ENCODE data around the gene APPL1. TPM values are rescaled to one million over a fixed set of nuclear protein-coding genes. Genes with fewer than 3 reads are reported as not detected.

The APPL1 gene, protein sequence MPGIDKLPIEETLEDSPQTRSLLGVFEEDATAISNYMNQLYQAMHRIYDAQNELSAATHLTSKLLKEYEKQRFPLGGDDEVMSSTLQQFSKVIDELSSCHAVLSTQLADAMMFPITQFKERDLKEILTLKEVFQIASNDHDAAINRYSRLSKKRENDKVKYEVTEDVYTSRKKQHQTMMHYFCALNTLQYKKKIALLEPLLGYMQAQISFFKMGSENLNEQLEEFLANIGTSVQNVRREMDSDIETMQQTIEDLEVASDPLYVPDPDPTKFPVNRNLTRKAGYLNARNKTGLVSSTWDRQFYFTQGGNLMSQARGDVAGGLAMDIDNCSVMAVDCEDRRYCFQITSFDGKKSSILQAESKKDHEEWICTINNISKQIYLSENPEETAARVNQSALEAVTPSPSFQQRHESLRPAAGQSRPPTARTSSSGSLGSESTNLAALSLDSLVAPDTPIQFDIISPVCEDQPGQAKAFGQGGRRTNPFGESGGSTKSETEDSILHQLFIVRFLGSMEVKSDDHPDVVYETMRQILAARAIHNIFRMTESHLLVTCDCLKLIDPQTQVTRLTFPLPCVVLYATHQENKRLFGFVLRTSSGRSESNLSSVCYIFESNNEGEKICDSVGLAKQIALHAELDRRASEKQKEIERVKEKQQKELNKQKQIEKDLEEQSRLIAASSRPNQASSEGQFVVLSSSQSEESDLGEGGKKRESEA
- 8.2 and 14.3 TPM in 2 replicates for total RNA-seq (2011; cell fraction: chromatin; rRNA removed; ENCODE audit: low replicate concordance)
- total RNA-seq (2011; cell fraction: nucleolus; rRNA removed), result 3.8 and 3.9 TPM in 2 replicates
- total RNA-seq (2011; cell fraction: nucleoplasm; rRNA removed), result 5.7 and 9.1 TPM in 2 replicates
- 6.8 and 7.1 TPM in 2 replicates for total RNA-seq (2014; rRNA removed)
- total RNA-seq (2014; rRNA removed; fragmentation: Illumina TruSeq; extraction: Trizol), result 9.0 and 9.9 TPM in 2 replicates
- total RNA-seq (2015; rRNA removed; fragmentation: Illumina TruSeq; extraction: Trizol), result 10.5 and 12.3 TPM in 2 replicates
- 6.9 and 8.0 TPM in 2 replicates for total RNA-seq (2021)
- 4.6 and 8.9 TPM in 2 replicates for polyA plus RNA-seq (2011; rRNA removed)
- 1.5 and 3.5 TPM in 2 replicates for polyA plus RNA-seq (2011; cell fraction: cytosol; rRNA removed)
- 3.4 and 6.7 TPM in 2 replicates for polyA plus RNA-seq (2011; cell fraction: nucleus; rRNA removed)
- polyA plus RNA-seq (2012), result 6.2 and 7.8 TPM in 2 replicates
- polyA plus RNA-seq (2014; fragmentation: Illumina TruSeq; extraction: Trizol), result 6.9 and 7.5 TPM in 2 replicates
- polyA plus RNA-seq (2014; fragmentation: Nextera tagmentation; extraction: Ambion mirVana), result 1 to 10 TPM; 2.8 to 3.5 TPM
- polyA plus RNA-seq (2014; rRNA removed), result 3.6 and 4.1 TPM in 2 replicates
- polyA minus RNA-seq (2011; rRNA and poly(A)+ RNA removed), result 8.7 and 11.9 TPM in 2 replicates
- 5.1 and 7.0 TPM in 2 replicates for polyA minus RNA-seq (2011; cell fraction: cytosol; rRNA and poly(A)+ RNA removed)
- polyA minus RNA-seq (2011; cell fraction: nucleus; rRNA and poly(A)+ RNA removed), result 4.1 and 6.9 TPM in 2 replicates
- percentile 60 among the genes with signal in this experiment for Bru-seq, nascent RNA
- percentile 67 among the genes with signal in this experiment for BruChase-seq, experiment 1, labeled RNA remaining after a 2-hour chase
- percentile 69 among the genes with signal in this experiment for BruChase-seq, experiment 2, labeled RNA remaining after a 6-hour chase
- long read RNA-seq, experiment 1, full-length matches to known transcripts, result 22 of 72 reads
- long read RNA-seq, experiment 1, partial matches to known transcripts, result 39 of 72 reads
- long read RNA-seq, experiment 1, other reads (novel, unspliced or antisense), result 11 of 72 reads
- long read RNA-seq, experiment 2, result 0 reads
- long read RNA-seq, experiment 3, partial matches to known transcripts, result 1 of 6 reads
- long read RNA-seq, experiment 3, other reads (novel, unspliced or antisense), result 0 of 6 reads

DNA sequence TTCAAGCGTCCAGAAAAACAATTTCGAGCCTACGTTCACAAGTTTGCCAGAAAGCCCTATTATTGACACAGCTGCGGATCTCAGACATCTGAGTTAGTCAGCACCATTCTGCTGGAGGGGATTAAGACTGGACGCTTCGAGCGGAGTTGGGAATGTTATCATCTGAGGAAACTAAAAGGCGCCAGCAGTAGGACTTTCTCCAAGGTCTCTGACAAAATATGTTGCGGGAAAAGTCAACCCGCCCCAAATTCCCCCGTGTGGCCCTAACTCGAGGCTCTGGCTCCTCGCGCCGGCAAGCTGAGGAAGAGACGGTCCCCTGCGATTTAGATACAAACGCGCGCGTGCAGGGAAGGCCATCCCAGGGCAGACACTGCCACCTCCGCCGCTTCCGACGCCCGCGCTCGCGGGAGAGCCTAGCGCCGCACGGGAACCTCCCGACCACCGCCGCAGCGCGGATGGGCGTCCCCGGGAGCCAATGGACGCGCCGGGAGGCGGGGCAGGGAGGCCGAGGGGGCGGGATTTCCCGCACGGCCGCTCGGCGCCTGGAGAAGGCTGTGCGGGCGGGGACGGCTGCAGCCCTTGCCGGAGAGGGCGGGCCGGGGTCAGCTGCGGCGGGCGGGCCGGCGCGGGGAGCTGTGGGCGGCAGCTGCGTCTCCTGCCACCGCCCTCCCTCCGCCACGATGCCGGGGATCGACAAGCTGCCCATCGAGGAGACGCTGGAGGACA is at the start of gene APPL1:
TSS of gene APPL1 (plus strand) at position 526 of the 726 bp plus-strand sequence. CDS start at position 681, 155 bp downstream.
- in situ Hi-C loops (cut with MboI), result no loop called here
- TF ChIP-seq NFYB (IDR thresholded peaks at IDR 0.05; ENCODE audit: extremely low read depth, insufficient read length) (peak; percentile 62), SMARCE1 (IDR thresholded peaks at IDR 0.05) (0 out of 2 replicates have a peak, but pooled peaks have one; percentile 24), FOXA3 (CRISPR knock-in tag; conservative IDR thresholded peaks at IDR 0.05 in 1 of 2, IDR thresholded peaks at IDR 0.05 in 1 of 2) (peak; percentile 50 to 84; a peak in 2 of 4 replicates), ZNF79 (CRISPR knock-in tag; IDR thresholded peaks at IDR 0.05; ENCODE audit: low read depth) (no peak), COPS2 (conservative IDR thresholded peaks at IDR 0.05) (no peak), NFXL1 (CRISPR knock-in tag; IDR thresholded peaks at IDR 0.05) (no peak), HMG20B (CRISPR knock-in tag; IDR thresholded peaks at IDR 0.05) (no peak), NFIC (IDR thresholded peaks at IDR 0.05) (no peak), STAT5A (IDR thresholded peaks at IDR 0.05; ENCODE audit: borderline replicate concordance, low read length) (no peak)
- TF ChIP-seq, protein P1, sequence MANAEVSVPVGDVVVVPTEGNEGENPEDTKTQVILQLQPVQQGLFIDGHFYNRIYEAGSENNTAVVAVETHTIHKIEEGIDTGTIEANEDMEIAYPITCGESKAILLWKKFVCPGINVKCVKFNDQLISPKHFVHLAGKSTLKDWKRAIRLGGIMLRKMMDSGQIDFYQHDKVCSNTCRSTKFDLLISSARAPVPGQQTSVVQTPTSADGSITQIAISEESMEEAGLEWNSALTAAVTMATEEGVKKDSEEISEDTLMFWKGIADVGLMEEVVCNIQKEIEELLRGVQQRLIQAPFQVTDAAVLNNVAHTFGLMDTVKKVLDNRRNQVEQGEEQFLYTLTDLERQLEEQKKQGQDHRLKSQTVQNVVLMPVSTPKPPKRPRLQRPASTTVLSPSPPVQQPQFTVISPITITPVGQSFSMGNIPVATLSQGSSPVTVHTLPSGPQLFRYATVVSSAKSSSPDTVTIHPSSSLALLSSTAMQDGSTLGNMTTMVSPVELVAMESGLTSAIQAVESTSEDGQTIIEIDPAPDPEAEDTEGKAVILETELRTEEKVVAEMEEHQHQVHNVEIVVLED (CRISPR knock-in tag; IDR thresholded peaks at IDR 0.05), result 0 out of 2 replicates have a peak, but pooled peaks have one; percentile 20

More for the DNA sequence above, at the start of gene APPL1:
- peaks cover 16 to 23% of the 10 kb centered on the region in 2 experiments; a peak in 4 of 5 replicates for H3K4me1 ChIP-seq (replicated peaks in 1 of 2; ENCODE audit: control insufficient read depth in 2 of 2, insufficient read depth in 2 of 2, low read length in 2 of 2)
- H3K9me1 ChIP-seq (ENCODE audit: control insufficient read depth, insufficient read depth, low read length), result no peaks in the 10 kb centered on the region
- BruUV-seq (replicated peaks), result TSS peak; percentile 87
- FAIRE-seq (peak; percentile 67), DNase-seq (ENCODE audit: extremely low read depth in 1 of 4, low spot score in 3 of 4) (peak; percentile 92 to 97 (median 93)), ATAC-seq (peak; percentile 98)
- peak within 1 kb of the TSS; percentile 82 for H2AFZ ChIP-seq (ENCODE audit: low read depth, low read length)
- H3K27ac ChIP-seq (ENCODE audit: extremely low read depth, low read depth, low read length), result peak within 1 kb of the TSS; percentile 63
- H3K4me2 ChIP-seq (ENCODE audit: insufficient read depth, low read length), result peak within 1 kb of the TSS; percentile 78
- peak within 1 kb of the TSS; percentile 69 to 89 for H3K9ac ChIP-seq (ENCODE audit: insufficient read depth in 1 of 2, low read depth in 2 of 2, low read length in 2 of 2)
- no peaks in the 10 kb centered on the region for H3K36me3 ChIP-seq (ENCODE audit: control insufficient read depth, insufficient read depth, low read length)
- CTCF ChIA-PET (ENCODE audit: low intra/inter-chr PET ratio), result no interaction called here
- peaks cover 8% of the 10 kb centered on the region; the same call in 2 of the 3 replicates for H3K79me2 ChIP-seq (ENCODE audit: control insufficient read depth, insufficient read depth, low read length)
- WGBS (ENCODE audit: insufficient coverage, low coverage, missing lambda C conversion rate), result under 1% methylated on average over 28 of the region's 71 CpGs
- intact Hi-C loops (cut with micrococcal nuclease), result loop anchor here (2.0 kb wide), 1 partner anchor 57 kb away; no protein-coding TSS in a partner anchor
- peak within 1 kb of the TSS; percentile 61 for H3K4me3 ChIP-seq
- H3K27me3 ChIP-seq (ENCODE audit: control insufficient read depth in 2 of 2, insufficient read depth in 2 of 2, low read length in 2 of 2), result no peaks in the 10 kb centered on the region
- peaks cover 11% of the 10 kb centered on the region; the same call in 1 of the 2 replicates for H4K20me1 ChIP-seq (replicated peaks; ENCODE audit: control insufficient read depth, insufficient read depth, low read length)
- POLR2A ChIA-PET, result interaction anchor here (1.0 to 2.0 kb wide), 3 partner anchors 7 to 15 kb away, joined by 3 to 7 read pairs (median 3); no protein-coding TSS in a partner anchor
- H3K9me3 ChIP-seq (replicated peaks; ENCODE audit: control insufficient read depth, insufficient read depth, low read depth, low read length), result no peaks in the 10 kb centered on the region

All from K562 (cell line).